ENCODE data around the gene PCDHGA1.
"Not testable (repeated sequence)": the region's sequence is repeated elsewhere in the genome, so short reads cannot be mapped to it uniquely, and the experiment has no call there.

PCDHGA1 gene

GRCh38 chr5:141349917-141350619 is 19.8 kb downstream of the PCDHGA1 start, which contains the start of gene PCDHGB1:
PCDHGB1 (plus strand) TSS chr5:141350099; CDS start chr5:141350261, 162 bp downstream.
- DNase-seq, result peak; percentile 13

- no peak for DNase-seq
Observed at GRCh38 chr5:141351591-141351990, 21.3 kb downstream of the PCDHGA1 start.

DNA sequence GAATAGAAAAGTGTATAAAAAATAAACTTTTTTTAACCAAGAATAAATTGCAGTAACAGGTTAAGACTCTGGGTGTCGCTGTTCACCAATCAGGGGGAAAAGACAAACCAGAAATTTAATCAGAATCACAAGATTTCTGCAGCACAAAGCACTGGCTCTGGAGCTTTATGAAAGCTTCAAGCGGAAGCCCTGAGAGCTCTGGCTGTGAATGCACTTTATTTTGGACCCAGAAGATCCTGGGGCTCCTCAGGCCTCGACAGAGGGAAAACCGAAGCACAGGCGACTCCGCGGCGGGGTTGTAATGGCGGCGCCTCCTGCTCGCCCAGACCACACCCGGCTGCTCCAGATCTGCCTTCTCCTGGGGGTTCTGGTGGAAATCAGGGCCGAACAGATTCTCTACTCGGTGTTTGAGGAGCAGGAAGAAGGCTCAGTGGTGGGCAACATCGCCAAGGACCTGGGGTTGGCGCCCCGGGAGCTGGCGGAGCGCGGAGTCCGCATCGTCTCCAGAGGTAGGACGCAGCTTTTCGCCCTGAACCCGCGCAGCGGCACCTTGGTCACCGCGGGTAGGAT is 24.7 kb downstream of the PCDHGA1 start, which contains the start of gene PCDHGA4:
Gene PCDHGA4 (plus strand): TSS at position 122 of the 570 bp plus-strand sequence. CDS start 87 bp downstream, at position 209.
- no peak for DNase-seq

DNA sequence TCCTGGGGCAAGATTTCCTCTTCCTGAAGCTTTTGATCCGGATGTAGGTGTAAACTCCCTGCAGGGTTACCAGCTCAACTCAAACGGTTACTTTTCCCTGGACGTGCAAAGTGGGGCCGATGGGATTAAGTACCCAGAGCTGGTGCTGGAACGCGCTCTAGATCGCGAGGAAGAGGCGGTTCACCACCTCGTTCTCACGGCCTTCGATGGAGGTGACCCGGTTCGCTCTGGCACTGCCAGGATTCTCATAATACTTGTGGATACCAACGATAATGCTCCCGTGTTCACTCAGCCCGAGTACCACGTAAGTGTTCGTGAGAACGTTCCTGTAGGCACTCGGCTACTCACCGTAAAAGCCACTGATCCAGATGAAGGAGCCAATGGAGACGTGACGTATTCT is 25.3 kb downstream of the PCDHGA1 start:
- DNase-seq, result no peak

GRCh38 chr5:141356133-141356532 is 25.8 kb downstream of the PCDHGA1 start:
- no peak for DNase-seq

- DNase-seq, result no peak
Observed at GRCh38 chr5:141356950-141357349, 26.6 kb downstream of the PCDHGA1 start.

DNA sequence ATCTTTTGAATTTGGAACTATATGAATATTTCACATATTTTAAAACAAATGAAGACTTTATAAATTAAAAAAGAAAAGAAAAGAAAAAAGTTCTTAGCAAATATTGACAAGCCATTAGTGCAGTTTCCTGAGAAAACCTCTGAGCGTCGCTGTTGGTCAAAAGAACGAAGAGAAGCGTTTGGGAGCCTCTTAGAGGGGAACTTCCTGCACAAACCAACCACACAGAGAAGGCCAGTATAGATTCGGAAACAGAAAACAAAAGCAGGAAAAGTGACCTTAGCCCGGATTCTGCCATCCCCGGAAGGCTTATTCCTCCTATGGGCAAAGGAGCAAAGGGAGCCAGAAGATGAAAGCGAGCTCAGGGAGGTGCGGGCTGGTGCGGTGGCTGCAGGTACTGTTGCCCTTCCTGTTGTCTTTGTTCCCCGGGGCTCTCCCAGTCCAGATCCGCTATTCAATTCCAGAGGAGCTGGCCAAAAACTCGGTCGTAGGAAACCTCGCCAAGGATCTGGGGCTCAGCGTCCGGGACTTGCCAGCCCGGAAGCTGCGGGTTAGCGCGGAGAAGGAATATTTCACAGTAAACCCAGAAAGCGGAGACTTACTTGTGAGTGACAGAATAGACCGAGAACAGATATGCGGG is 29.6 kb downstream of the PCDHGA1 start, which contains the start of gene PCDHGB2:
Gene PCDHGB2 (plus strand): TSS at position 205 of the 637 bp plus-strand sequence. CDS start 142 bp downstream, at position 347.
- DNase-seq, result no peak

GRCh38 chr5:141360685-141361084 is 30.4 kb downstream of the PCDHGA1 start:
- no peak for DNase-seq

- no peak for DNase-seq
Observed at GRCh38 chr5:141362719-141363118, 32.4 kb downstream of the PCDHGA1 start.

- DNase-seq, result no peak
Observed at GRCh38 chr5:141363952-141364660, 33.8 kb downstream of the PCDHGA1 start, which contains the start of gene PCDHGA5. PCDHGA5 (plus strand) TSS chr5:141364162; CDS start chr5:141364331, 169 bp downstream.

- DNase-seq, result no peak
Observed at GRCh38 chr5:141366016-141366896, 35.9 kb downstream of the PCDHGA1 start.

GRCh38 chr5:141369994-141370848 is 39.9 kb downstream of the PCDHGA1 start, which contains the start of gene PCDHGB3:
PCDHGB3 (plus strand) TSS chr5:141370242; CDS start chr5:141370395, 153 bp downstream.
- DNase-seq, result no peak

GRCh38 chr5:141371572-141372475 is 41.5 kb downstream of the PCDHGA1 start:
- no peak for DNase-seq

- DNase-seq, result no peak
Observed at GRCh38 chr5:141373673-141374317, 43.5 kb downstream of the PCDHGA1 start, which contains the start of gene PCDHGA6. PCDHGA6 (plus strand) TSS chr5:141373891; CDS start chr5:141374084, 193 bp downstream.

GRCh38 chr5:141374627-141375026 is 44.3 kb downstream of the PCDHGA1 start:
- no peak for DNase-seq

DNA sequence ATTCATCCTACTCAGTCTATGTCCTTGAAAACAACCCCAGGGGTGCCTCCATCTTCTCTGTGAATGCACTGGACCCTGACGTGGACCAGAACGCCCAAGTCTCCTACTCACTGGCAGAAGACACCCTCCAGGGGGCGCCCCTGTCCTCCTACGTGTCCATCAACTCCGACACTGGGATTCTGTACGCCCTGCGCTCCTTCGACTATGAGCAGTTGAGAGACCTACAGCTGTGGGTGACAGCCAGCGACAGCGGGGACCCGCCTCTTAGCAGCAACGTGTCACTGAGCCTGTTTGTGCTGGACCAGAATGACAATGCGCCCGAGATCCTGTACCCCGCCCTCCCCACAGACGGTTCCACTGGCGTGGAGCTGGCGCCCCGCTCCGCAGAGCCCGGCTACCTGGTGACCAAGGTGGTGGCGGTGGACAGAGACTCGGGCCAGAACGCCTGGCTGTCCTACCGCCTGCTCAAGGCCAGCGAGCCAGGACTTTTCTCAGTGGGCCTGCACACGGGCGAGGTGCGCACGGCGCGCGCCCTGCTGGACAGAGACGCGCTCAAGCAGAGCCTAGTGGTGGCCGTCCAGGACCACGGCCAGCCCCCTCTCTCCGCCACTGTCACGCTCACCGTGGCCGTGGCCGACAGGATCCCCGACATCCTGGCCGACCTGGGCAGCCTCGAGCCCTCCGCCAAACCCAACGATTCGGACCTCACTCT is 45.3 kb downstream of the PCDHGA1 start:
- not testable (repeated sequence) for DNase-seq

DNA sequence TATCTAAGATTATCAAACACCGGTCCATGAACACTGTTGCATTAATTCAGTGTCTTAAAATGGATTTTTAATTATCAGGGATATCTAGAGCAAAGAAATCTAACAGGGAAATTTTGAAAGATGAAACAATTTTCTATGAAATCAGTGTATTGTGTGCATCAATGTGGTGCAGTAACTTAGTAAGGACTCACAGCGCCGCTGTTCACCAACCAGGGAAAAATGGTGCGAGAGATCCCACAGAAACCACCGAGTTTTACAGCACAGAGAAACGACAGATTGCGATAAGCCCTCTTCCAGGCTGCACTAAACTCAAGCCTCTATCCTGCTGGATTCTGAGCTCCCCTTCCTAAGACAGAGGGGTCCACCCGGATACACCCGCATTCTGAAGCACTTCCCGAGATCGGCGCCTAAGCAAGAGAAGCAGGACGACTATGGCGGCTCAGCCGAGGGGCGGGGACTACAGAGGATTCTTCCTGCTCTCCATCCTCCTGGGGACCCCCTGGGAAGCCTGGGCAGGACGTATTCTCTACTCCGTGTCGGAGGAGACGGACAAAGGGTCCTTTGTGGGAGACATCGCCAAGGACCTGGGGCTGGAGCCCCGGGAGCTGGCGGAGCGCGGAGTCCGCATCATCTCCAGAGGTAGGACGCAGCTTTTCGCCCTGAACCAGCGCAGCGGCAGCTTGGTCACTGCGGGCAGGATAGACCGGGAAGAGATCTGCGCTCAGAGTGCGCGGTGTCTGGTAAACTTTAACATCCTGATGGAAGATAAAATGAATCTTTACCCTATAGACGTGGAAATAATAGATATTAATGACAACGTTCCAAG is 52.4 kb downstream of the PCDHGA1 start, which contains the start of gene PCDHGA7:
Gene PCDHGA7 (plus strand): TSS at position 274 of the 826 bp plus-strand sequence. CDS start 158 bp downstream, at position 432.
- DNase-seq, result no peak

Measured in amniotic stem cell (primary cell).